Body of pancreas (tissue), 4 donors: ENCODE data around the gene IPO5.

ENCODE experiments used
- POLR2A ChIP-seq, 3 donors: fragments of 450-650 bp; IDR thresholded peaks; one replicate each; pipeline ENCODE4 v1.6.1; 2016; ENCODE audit warnings: antibody characterized with exemption in 3 of 3, mild to moderate bottlenecking in 2 of 3
- TF ChIP-seq, protein P1 (sequence below), 7 experiments: fragments of 450-650 bp in 4 of 7; fragments of 200-600 bp in 3 of 7; sonication (generic) in 3 of 7; IDR thresholded peaks; one replicate each; pipeline ENCODE4 v1.5.1; 2016 to 2019; ENCODE audit warnings: antibody characterized with exemption in 7 of 7

DNA sequence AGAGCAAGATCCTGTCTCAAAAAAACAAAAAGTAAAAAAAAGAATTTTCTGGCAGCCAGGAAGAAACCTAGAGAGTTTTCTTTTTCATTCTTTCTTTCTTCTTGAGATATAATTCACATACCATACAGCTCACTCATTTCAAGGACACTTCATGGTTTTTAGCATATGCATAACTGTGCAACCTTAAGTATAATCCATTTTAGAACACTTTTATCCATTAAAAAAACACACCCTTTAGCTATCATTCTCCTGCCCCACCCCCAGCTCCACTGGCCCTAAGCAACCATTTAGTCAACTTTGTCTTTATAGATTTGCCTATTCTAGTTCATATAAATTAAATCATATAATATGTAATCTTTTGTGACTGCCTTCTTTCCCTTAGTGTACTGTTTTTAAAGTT lies 8.1 kb upstream of the IPO5 start:
- TF ChIP-seq, protein P1, sequence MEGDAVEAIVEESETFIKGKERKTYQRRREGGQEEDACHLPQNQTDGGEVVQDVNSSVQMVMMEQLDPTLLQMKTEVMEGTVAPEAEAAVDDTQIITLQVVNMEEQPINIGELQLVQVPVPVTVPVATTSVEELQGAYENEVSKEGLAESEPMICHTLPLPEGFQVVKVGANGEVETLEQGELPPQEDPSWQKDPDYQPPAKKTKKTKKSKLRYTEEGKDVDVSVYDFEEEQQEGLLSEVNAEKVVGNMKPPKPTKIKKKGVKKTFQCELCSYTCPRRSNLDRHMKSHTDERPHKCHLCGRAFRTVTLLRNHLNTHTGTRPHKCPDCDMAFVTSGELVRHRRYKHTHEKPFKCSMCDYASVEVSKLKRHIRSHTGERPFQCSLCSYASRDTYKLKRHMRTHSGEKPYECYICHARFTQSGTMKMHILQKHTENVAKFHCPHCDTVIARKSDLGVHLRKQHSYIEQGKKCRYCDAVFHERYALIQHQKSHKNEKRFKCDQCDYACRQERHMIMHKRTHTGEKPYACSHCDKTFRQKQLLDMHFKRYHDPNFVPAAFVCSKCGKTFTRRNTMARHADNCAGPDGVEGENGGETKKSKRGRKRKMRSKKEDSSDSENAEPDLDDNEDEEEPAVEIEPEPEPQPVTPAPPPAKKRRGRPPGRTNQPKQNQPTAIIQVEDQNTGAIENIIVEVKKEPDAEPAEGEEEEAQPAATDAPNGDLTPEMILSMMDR (IDR thresholded peaks at IDR 0.05): no peak
- no peak for TF ChIP-seq POLR2A (IDR thresholded peaks at IDR 0.05)
